GOT3 (cell line): ENCODE results near the gene OSCAR.

ENCODE experiments used
- DNase-seq: peaks from one replicate; lab custom pipeline; 2025; ENCODE audit warnings: mixed read lengths; lab: John Stamatoyannopoulos, UW

OSCAR gene

DNA sequence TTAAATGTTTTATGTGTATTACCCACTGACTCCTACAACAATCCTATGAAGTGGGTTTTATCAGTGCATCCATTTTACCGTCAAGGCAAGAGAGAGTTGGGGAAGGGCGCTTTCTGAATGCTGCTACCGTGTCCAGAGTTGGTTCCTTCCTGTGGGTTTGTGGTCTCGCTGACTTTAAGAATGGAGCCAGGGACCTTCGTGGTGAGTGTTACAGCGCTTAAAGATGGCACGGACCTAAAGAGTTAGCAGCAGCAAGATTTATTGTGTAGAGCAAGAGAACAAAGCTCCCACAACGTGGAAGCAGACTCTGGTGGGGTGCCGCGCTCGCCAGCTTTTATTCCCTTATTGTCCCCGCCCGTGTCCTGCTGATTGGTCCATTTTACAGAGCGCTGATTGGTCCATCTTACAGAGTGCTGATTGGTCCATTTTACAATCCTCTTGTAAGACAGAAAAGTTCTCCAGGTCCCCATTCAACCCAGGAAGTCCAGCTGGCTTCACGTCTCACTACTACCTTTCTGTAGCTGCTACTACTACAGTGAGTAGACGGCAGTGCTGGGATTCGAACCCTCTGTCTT lies 6.1 kb downstream of the OSCAR start:
- DNase-seq = no peak

DNA sequence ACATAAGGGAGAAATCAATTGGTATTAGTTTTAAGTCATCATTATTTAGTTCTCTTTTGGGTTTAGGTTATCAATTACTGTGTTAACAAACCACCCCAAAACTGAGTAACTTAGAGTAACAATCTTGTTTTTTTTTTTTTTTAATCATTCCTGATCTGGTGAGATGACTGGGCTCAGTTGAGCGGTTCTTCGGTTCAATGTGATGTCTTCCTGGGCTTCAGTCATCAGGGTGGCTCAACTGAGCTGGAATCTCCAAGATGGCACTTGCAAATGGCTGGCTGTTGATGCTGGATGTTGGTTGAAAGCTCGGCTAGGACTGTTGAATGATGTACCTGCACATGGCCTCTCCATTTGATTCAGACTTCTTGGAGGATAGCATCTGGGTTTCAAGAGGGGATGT lies 16.2 kb downstream of the OSCAR start:
- no peak for DNase-seq

DNA sequence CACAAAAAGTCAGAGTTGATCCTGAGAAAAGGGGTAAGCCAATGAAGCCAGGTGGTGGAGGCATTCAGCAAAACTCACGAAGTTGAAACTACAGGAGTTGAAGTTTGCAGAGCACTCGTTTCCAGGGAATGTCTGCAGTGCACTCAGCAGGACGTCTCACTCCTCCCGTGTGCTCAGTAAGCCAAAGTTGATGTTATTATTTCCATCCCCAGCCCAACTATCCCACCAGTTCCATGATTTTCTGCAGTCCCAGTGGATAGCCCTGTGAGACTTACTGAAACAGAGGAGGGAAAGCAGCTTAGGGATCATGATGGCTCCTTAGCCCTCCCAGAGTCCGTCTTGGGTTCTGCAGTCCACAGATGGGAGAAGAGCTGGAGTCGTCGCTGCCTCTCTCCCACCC lies 19.6 kb downstream of the OSCAR start, which contains the start of gene TARM1:
TARM1 (minus strand) TSS at position 334 of the 400 bp plus-strand sequence; CDS start at position 309, 25 bp downstream.
- DNase-seq = no peak

GRCh38 chr19:54077334-54077733 lies 23.3 kb downstream of the OSCAR start:
- no peak for DNase-seq

DNA sequence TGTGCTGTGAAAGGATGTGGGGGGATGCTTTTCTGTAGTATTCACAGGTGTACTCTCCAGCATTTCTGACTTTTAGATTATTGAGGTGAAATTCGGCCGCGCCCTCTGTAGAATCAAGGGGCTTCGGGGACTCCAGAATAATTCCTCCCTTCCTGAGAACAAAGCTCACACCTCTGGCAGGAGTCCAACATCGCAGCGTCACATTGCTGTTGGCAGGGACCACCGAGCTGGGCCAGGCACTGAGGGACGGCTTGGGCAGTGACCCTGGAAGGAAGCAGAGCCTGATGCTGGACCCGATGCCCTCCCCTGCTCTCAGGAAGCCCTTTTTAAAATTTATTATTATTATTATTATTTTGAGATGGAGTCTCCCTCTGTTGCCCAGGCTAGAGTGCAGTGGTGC lies 25.8 kb downstream of the OSCAR start:
- no peak for DNase-seq

DNA sequence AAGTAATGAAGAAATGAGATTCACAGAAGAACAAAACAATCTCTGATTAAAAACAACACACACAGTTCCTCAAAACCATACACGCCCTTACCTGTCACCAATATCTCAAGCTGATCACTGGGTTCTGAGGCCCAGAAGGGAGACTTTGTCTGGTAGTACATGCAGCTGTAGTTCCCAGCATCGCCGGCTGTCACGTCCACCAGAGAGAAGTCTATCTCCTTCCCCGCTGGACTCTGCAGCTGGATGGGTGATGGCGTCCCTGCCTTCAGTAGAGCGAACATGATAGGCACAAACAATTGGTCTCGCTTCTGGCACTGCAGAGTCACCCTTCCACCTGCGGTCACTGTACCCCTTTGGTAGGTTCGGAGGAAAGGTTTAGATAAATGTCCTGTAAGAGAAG lies 26.8 kb downstream of the OSCAR start:
- DNase-seq = no peak

GRCh38 chr19:54069470-54069869 lies 31.1 kb downstream of the OSCAR start:
- no peak for DNase-seq

DNA sequence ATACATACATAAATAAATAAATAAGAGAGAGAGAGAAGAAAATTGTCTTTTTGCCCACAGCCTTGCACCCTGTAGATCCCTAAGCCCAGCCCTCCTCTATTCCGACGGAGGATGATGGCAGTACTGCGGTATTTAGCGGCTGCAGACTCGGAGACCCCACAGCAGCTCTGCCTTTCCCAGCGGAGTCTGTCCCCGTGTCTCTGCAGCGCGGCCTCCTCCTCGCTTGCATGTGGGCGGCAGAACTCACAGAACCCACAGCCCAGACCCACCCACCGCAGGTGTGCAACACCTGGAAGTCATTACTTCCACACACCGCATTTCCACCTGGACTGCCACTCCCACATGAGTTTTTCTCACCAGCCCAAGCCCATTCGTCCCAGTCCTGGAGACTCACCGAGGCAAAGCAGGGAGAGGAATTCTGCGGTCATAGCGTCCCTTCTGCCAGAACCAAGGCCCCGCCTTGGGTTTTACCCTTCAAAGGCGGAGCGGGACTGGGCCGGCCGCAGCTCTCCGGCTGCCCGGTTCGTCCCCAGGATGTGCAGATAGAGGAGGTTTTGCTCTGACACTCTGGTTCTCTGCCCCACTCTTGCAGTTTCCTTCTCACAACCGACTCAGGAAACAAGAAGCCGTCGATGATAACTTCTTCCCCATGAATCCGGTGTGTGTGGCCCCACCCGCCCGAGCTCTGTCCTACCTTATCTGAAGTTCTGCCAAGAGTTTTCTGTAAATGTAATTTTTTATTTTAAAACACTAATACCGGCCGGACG lies 37.1 kb downstream of the OSCAR start, which contains the start of gene VSTM1:
VSTM1 (minus strand) TSS at position 548 of the 767 bp plus-strand sequence; CDS start at position 428, 120 bp downstream.
- no peak for DNase-seq

- no peak for DNase-seq
Observed at GRCh38 chr19:54062643-54063042, 38.0 kb downstream of the OSCAR start.

DNA sequence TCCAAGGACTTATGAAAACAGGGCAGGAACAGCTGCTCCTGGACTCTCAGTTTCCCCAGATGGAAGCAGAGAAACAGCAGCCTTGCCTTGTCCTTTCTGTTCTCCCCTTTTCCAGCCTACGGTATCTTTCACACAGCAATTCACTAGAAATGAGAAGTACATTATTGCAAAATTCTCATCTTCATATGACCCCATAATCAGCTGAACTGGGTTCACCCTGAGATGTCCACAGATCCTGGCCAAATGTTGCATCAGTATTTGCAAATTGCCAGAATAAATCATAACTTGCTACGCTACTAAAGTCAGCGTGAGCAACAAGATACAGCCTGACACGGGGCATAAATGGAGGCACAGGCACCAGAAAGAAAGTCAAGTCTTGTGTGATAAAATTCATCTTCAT lies 53.0 kb downstream of the OSCAR start:
- no peak for DNase-seq

GRCh38 chr19:54045771-54046170 lies 54.8 kb downstream of the OSCAR start:
- no peak for DNase-seq
